OCI-LY3 (cell line): ENCODE measurements around the gene TENT4B.

ENCODE experiments used
- H2AFZ ChIP-seq: fragments of 200-600, 300-600 bp; shearing (Covaris generic); 2 replicates; pipeline ENCODE4 v1.6.0; 2014; ENCODE audit warnings: antibody characterized with exemption, low read depth, low read length
- H3K27ac ChIP-seq: fragments of 200-600, 300-600 bp; sonication (generic); 2 replicates; pipeline ENCODE4 v1.5.1; 2014; ENCODE audit warnings: mild to moderate bottlenecking, low read length, moderate library complexity, mixed read lengths
- H3K27me3 ChIP-seq: fragments of 200-600, 300-600 bp; sonication (generic); 2 replicates; pipeline ENCODE4 v1.6.1; 2014; ENCODE audit warnings: low read depth, low read length, mixed read lengths
- H3K36me3 ChIP-seq: fragments of 200-600, 300-600 bp; sonication (generic); replicated peaks from 2 replicates; pipeline ENCODE3; 2014; ENCODE audit warnings: low read depth, low read length, mixed read lengths
- H3K4me1 ChIP-seq: fragments of 300-600, 200-600 bp; sonication (generic); 2 replicates; pipeline ENCODE4 v1.6.1; 2014; ENCODE audit warnings: low read length, mixed read lengths
- H3K4me2 ChIP-seq: fragments of 200-600, 300-600 bp; sonication (generic); 2 replicates; pipeline ENCODE4 v1.6.1; 2014; ENCODE audit warnings: low read length, mixed read lengths
- H3K4me3 ChIP-seq: fragments of 300-600, 200-600 bp; sonication (generic); 2 replicates; pipeline ENCODE4 v1.5.1; 2014; ENCODE audit warnings: antibody characterized with exemption, mild to moderate bottlenecking, low read length, moderate library complexity
- H3K79me2 ChIP-seq: fragments of 300-600, 200-600 bp; shearing (Covaris generic); 2 replicates; pipeline ENCODE4 v1.6.1; 2014; ENCODE audit warnings: mild to moderate bottlenecking, low read length, mixed read lengths
- H3K9ac ChIP-seq: fragments of 300-600, 200-600 bp; shearing (Covaris generic); 2 replicates; pipeline ENCODE4 v1.6.0; 2014; ENCODE audit warnings: mild to moderate bottlenecking, low read length, moderate library complexity
- H3K9me3 ChIP-seq: fragments of 200-600, 300-600 bp; shearing (Covaris generic); 2 replicates; pipeline ENCODE4 v1.6.1; 2014; ENCODE audit warnings: low read length, mixed read lengths; ENCODE audit not compliant: insufficient read depth
- H4K20me1 ChIP-seq: fragments of 200-600, 300-600 bp; sonication (generic); 2 replicates; pipeline ENCODE4 v1.6.1; 2016; ENCODE audit warnings: low read length, mixed read lengths; ENCODE audit not compliant: insufficient read depth
- EZH2phosphoT487 ChIP-seq: fragments of 200-600 bp; shearing (Covaris generic); IDR thresholded peaks from 2 replicates; pipeline ENCODE4 v1.6.1; 2018; ENCODE audit warnings: antibody characterized with exemption, mixed run types, low read depth
- TF ChIP-seq, protein P1 (sequence below): fragments of 200-600, 300-600 bp; sonication (generic); IDR thresholded peaks from 2 replicates; pipeline ENCODE4 v1.5.1; 2014; ENCODE audit warnings: antibody characterized with exemption, low read length, low read depth

Gene TENT4B

DNA sequence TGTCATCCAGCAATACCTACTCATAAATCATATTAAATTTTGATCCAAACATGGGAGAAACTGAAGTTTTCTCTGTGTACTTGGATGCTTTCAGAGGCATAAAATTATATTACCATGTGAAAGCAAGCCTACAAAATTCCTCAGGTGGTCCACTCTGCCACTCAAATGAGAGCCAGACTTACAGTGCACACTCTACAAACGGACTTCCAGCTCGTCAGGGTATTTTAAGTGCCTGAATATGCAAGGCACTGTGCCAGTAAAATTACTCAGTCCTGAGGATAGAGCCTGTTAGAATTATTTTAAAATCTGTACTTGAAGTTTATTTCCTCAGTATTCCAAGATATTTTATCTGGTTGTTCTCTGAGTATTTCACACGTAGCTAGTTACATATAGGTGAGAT, 54.5 kb downstream of the TENT4B start:
- H3K9me3 ChIP-seq: no peaks in the 10 kb centered on the region
- H3K27me3 ChIP-seq: no peaks in the 10 kb centered on the region
- no peak for TF ChIP-seq EZH2phosphoT487
- TF ChIP-seq, protein P1, sequence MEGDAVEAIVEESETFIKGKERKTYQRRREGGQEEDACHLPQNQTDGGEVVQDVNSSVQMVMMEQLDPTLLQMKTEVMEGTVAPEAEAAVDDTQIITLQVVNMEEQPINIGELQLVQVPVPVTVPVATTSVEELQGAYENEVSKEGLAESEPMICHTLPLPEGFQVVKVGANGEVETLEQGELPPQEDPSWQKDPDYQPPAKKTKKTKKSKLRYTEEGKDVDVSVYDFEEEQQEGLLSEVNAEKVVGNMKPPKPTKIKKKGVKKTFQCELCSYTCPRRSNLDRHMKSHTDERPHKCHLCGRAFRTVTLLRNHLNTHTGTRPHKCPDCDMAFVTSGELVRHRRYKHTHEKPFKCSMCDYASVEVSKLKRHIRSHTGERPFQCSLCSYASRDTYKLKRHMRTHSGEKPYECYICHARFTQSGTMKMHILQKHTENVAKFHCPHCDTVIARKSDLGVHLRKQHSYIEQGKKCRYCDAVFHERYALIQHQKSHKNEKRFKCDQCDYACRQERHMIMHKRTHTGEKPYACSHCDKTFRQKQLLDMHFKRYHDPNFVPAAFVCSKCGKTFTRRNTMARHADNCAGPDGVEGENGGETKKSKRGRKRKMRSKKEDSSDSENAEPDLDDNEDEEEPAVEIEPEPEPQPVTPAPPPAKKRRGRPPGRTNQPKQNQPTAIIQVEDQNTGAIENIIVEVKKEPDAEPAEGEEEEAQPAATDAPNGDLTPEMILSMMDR: no peak
- H3K36me3 ChIP-seq: peaks cover 10% of the 10 kb centered on the region
- H3K4me3 ChIP-seq: no peak overlapping the region
- peaks cover 39% of the 10 kb centered on the region for H4K20me1 ChIP-seq
- no peak overlapping the region for H3K9ac ChIP-seq
- peaks cover 40% of the 10 kb centered on the region for H3K4me1 ChIP-seq
- H2AFZ ChIP-seq: no peak overlapping the region
- H3K27ac ChIP-seq: no peak overlapping the region
- no peak overlapping the region for H3K4me2 ChIP-seq
- H3K79me2 ChIP-seq: peaks cover 48% of the 10 kb centered on the region

DNA sequence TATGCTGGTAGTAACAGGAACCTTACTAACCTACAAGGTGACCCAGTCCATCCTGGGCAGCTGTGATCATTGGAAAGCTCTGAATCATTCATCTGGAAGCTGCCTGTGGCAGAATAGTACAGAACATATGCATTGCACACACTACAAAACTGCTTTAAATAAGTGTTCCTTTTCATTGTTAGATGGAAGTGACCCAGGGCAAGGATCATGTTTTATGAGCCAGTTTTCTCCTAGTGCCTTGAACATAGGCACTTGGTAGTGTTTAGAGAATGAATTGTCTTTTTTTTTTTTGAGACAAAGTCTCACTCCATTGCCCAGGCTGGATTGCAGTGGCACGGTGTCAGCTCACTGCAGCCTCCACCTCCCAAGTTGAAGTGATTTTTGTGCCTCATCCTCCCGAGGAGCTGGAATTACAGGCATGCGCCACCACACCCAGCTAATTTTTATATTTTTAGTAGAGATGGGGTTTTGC, 55.4 kb downstream of the TENT4B start:
- Histone ChIP-seq H3K36me3 (peaks cover 10% of the 10 kb centered on the region), H3K79me2 (peaks cover 47% of the 10 kb centered on the region), H3K27me3 (no peaks in the 10 kb centered on the region), H4K20me1 (peaks cover 37% of the 10 kb centered on the region), H3K27ac (no peak overlapping the region), H2AFZ (no peak overlapping the region), H3K4me3 (no peak overlapping the region), H3K4me2 (peak overlapping the region; percentile 92), H3K4me1 (peaks cover 40% of the 10 kb centered on the region), H3K9ac (no peak overlapping the region), H3K9me3 (no peaks in the 10 kb centered on the region)
- TF ChIP-seq, protein P1: no peak
- no peak for TF ChIP-seq EZH2phosphoT487

DNA sequence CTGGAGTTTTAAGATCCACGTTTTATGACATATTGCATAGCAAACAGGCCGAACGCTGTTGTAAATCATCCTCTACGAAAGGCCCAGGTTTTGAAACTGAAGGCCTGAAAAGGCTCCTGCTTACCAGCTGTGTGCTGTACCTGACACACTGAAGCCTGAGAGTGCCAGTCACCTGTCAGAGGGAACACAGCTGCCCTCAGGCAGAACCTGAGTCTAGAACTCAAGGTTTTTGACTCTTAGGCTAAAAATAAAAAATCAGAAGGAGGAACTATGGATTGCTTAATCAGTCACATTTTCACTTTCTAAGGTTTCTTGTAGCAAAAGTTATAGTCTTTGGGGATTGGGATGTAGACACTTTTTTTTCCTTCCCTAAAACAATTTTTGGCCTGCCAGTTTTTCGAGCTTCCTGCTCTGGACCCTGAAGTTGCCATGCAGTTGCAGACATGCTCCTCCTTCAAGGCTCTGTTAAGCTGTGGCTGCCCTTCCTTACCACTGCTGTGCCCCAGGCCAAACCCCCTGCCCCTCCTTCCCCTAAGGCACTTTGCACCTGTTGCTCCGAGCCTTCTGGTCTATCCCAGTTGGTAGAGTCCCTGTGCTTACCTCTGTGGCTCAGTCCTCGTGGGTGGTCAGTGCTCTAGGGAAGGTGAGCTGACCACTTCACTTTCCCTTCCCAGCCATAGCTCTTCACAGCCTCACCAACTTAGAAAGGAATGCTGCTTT, 56.6 kb downstream of the TENT4B start:
- H3K27ac ChIP-seq: peak overlapping the region; percentile 69
- H3K4me2 ChIP-seq: peak overlapping the region; percentile 92
- H4K20me1 ChIP-seq: peaks cover 27% of the 10 kb centered on the region
- H3K9me3 ChIP-seq: no peaks in the 10 kb centered on the region
- peak overlapping the region; percentile 39 for H3K9ac ChIP-seq
- H3K27me3 ChIP-seq: no peaks in the 10 kb centered on the region
- TF ChIP-seq, protein P1: no peak
- TF ChIP-seq EZH2phosphoT487: no peak
- H3K4me3 ChIP-seq: peak overlapping the region; percentile 60
- peaks cover 12% of the 10 kb centered on the region for H3K36me3 ChIP-seq
- H3K79me2 ChIP-seq: peaks cover 35% of the 10 kb centered on the region
- peaks cover 43% of the 10 kb centered on the region for H3K4me1 ChIP-seq
- H2AFZ ChIP-seq: no peak overlapping the region

DNA sequence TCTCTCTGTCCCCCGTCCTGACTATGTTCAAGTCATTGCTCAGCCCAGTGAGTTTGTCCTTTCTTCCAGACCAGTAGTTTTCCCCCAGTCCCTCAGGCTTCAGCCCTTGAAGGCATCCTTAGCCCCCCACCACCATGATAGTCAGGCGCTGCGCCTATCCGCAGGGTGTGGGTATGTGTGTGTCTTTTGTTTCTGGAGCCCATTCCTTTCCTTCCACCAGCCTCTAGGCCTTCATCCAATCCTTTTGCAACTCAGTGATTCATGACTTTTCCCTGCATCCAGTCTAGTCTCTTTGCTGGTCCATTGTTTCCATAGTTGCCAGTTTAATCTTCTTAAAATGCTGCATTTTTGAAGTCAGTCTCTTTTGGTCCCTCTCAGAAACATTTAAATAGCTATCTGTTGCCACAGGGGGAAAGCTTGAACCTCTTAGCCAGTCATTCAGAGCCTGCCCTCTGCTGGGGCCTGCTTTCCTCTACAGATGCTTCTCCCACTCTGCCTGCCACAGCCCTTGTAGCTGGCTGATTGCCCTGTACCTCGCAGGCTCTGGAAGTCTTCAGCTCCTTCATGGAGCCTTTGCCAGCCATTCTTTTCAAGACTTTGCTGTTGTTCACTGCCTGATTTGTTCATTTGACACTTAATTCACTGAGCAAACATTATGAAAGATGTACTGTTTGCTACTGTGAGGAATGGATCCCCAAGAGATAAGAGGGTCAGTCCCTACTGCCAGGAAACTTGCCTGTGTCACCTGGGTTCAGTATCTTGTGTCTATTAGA, 57.3 kb downstream of the TENT4B start:
- Histone ChIP-seq H3K4me1 (peaks cover 43% of the 10 kb centered on the region), H2AFZ (no peak overlapping the region), H4K20me1 (peaks cover 25% of the 10 kb centered on the region), H3K9ac (peak overlapping the region; percentile 1; the same call in 1 of the 2 replicates), H3K4me2 (peak overlapping the region; percentile 92), H3K4me3 (peak overlapping the region; percentile 60), H3K36me3 (peaks cover 14% of the 10 kb centered on the region), H3K9me3 (no peaks in the 10 kb centered on the region), H3K79me2 (peaks cover 32% of the 10 kb centered on the region), H3K27me3 (no peaks in the 10 kb centered on the region), H3K27ac (peak overlapping the region; percentile 69)
- TF ChIP-seq EZH2phosphoT487: no peak
- TF ChIP-seq, protein P1: peak; percentile 83
